ENCODE data around the gene LCTL.
"Not testable (repeated sequence)": the region's sequence is repeated elsewhere in the genome, so short reads cannot be mapped to it uniquely, and the experiment has no call there.

Gene LCTL

DNA sequence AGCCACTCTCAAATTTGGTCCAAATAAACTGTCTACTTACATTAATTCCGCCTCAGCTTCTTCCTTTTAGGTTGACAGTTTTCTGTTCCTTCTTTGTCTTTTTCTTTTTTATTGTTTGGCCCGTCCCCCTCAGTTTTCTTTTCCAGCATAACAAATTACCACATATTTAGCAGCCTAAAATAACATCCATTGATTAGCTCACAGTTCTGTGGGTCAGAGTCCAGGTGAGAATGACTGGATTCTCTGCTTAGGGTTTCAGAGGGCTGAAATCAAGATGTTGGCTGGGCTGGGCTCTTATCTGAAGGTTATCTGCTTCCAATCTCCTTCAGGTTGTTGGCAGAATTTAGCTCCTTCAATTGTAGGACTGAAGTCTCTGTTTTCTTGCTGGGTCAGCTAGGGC, 24.6 kb upstream of the LCTL start:
- DNase-seq, result no peak

DNA sequence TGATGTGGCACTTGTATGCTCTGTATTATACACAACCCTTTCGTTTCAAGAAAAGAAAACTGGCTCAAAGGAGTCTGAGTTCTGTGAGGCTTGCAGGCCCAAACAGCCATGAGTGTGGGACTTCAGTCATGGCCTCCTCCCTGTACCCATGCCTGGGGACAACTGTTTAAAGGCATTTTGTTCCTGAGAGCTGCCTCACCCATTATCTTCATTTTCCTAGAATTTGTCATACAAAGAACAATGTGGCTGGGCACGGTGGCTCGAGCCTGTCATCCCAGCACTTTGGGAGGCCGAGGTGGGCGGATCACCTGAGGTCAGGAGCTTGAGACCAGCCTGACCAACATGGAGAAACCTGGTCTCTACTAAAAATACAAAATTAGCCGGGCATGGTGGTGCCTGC, 23.6 kb upstream of the LCTL start:
- DNase-seq, result not testable (repeated sequence)

DNA sequence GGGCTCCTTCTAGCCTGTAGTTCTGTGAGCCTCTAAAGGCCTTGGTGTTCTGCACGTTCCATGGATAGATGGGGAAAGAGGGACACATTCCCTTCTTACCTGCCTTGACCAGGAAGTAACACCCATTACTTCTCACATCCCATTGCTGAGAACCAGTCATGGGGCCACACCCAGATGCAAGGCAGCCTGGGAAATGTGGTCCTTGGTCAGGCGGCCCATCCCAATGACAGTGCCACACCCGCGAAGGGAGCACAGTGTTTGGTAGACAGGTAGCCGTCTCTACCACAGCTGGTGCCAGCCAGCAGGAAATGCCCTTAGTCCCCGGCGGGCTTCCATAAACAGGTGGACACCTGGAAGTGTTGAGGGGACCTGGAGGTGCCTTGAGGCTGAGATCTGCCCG, 23.2 kb upstream of the LCTL start:
- no peak for DNase-seq

DNA sequence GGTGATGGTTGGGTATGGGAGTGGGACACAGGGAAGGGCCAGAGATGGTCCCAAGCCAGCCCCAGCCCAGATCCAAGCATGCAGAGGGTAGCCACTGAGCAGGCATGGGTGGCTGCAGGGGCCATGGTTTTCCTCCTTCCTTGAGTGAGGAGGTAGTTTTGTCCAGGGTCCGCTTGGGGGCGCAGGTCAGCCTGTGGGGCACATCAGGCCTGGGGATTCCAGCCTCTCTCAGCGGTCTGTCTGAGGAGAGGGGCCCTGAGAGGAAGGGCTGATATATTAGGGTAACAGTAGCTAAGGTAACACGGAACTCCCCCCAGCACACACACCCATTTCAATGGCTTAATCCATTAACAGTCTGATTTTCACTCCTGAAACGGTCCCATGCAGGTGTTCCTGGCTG, 22.7 kb upstream of the LCTL start:
- DNase-seq, result no peak

DNA sequence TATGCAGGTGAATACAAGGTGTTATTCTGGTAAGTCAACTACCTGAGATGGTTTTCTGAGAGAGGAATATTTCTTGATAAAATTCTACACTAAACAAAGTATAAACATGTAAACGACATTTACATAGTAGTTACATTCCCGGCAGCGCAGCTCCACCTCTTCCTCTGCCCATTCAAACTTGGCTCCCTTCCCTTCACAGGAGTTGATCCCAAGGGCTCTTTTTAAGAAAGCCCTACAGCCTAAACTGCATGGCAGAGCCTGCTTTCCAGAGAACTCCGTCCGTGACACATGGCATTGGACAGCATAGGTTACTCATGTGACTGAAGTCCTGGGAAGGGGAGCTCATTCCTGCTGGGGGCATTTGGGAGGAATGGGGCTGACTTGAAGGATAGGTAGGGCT, 22.0 kb upstream of the LCTL start:
- DNase-seq, result no peak

DNA sequence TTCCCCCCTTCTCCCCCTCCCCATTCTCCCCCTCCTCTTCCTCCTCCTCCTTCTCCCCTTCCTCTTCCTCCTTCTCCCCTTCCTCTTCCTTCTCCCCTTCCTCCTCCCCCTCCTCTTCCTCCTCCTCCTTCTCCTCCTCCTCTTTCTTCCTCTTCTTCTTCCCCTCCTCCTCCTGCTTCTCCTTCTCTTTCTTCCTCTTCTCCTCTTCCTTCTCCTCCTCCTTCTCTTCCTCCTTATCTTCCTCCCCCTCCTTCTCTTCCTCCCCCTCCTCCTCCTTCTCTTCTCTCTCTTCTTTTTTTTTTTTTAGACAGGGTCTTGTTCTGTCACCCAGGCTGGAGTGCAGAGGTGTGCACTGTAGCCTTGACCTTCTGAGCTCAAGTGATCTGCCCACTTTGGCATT, 21.2 kb upstream of the LCTL start:
- no peak for DNase-seq

DNA sequence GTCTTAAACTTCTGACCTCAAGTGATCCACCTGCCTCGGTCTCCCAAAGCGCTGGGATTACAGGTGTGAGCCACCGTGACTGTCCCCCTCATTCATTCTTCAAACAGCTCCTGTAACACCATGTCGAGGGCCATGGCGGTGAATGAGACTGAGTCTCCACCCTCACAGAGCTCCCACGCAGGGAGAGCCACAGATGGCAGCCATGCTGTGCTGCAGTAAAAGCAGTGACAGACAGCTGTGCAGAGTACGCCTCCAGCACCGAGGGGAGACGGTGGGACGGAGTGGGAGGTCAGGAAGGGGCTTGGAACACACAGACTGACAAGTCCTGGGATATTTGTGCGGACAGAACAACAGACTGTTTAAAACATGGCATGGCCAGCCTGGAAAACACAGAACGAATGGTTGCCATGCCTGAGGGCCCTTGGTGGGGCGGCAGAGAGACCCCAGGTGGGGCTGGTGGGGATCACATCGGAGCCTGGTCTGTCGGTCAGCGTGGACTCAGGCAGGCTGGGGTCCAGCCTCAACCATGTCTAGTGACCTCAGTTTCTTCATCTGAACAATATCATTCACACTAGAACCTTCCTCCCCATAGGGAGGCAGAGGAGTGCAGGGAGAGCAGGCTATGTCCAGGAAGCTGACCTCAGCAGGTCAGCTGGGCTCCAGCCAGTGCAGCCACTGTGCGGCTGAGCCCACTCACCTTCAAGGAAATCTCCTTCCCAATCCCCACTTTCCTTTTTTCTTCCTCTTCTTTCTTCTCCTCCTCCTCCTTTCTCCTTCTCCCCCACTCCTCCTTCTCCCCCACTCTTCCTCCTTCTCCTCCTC, 20.6 kb upstream of the LCTL start:
- no peak for DNase-seq

DNA sequence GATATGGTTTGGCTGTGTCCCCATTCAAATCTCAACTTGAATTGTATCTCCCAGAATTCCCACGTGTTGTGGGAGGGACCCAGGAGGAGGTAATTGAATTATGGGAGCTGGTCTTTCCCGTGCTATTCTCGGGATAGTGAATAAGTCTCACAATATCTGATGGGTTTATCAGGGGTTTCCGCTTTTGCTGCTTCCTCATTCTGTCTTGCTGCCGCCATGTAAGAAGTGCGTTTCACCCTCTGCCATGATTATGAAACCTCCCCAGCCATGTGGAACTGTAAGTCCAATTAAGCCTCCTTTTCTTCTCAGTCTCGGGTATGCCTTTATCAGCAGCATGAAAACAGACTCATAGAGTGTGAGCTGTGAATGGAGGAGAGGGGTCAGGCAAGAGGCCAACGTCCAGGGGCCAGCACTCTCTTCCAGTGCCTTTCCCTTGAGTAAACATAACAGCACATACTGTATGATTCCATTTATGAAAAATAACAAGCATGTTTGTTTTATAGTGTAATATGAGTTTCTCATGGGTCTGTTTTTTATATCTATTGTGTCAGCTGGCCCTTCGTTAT, 16.3 kb upstream of the LCTL start:
- DNase-seq, result no peak

DNA sequence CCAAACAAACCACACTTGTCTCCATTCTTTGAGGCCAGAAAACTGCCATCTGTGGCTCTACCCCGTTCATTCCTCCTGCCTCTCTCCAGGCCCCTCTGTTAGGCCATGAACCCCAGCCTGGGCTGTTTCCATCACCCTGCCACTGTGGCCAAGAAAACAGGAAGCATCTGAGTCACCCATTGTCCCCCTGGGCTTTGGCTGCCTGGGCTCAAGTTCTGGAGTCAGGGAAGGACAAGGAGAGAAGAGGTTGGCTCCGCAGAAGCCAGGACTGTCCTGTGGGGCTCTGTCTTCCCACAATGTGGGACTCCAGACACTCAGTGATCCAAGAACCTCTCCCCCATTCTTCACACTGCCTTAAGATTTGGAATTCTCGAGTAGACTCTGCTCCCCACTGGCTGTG, 14.8 kb upstream of the LCTL start:
- no peak for DNase-seq

DNA sequence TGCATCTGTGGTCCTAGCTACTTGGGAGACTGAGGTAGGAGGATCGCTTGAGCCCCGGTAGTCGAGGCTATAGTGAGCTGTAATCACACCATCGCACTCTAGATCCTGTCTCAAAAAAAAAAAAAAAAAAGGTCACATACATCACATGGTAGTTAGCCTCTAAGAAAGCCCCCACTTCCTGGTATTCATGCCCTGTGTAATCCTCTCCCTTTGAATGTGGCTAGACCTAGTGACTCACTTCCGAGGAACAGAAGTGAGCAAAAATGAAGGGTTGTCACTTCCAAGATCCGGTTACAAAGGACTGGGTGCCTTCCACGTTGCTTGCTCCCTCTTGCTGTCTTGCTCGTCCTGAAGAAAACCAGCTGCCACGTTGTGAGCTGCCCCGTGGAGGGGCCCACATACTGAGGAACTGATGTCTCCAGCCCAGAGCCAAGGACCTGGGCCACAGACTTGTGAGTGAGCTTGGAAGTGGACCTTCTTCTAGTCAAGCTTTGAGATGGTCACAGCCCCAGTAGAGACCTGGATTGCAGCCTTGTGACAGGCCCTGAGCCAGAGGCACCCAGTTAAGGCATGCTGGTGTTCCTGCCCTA, 12.6 kb upstream of the LCTL start:
- DNase-seq, result no peak

DNA sequence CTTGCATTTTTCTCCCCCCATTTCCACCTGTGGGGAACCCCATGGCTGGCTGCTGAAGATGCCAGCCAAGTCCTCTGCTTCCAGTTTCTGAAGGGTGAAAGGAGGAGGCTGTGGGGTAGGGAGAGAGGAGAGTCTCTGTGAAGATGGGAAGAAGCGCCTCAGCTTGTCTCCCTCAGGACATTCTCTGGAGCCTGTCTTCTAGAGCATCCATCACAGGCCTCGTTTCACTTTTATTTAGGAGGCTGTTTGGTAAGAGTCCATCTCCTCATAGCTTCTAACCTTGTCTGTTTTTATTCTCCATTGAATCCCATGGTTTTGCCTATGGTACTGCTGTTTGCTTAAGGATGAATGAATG, 8.8 kb upstream of the LCTL start:
- no peak for DNase-seq

DNA sequence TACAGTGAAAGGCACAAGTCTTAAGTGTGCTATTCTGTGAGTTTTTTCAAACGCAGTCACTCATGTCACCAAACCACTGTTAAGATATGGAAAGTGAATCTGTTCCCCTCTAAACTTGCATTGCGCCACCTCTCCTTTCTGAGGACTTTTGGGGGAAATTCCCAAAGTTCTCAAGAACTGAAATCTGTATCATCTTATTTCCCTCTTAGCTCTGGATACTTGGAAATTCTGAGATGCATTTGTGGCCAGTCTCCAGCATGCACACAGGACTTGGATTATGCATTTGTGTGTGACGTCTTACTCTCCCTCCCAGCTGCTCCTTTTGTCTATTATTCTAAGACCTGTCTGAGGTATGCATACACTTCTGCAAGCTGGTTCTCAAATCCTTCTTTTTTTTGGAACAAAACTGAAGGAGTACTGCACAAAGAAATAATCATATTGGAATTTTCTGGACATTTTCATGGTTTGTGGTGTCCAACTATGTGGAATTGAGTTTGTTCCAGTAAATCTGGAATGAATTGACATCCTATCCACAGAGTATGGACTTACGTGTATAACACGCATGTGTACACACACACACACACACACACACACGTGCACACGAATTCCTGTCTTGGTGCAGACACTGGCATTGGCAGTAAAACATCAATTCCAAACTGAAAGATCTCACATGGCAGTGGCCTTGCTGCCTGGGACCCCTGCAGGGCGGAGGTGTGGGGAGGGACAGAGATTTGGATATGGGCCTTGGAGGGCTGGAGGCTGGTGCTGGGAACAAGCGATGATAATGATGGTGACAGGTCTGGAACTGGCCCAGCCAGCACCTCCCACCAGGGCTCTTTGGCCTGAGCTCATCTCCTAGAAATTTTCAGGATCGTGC, 8.2 kb upstream of the LCTL start:
- DNase-seq, result no peak

DNA sequence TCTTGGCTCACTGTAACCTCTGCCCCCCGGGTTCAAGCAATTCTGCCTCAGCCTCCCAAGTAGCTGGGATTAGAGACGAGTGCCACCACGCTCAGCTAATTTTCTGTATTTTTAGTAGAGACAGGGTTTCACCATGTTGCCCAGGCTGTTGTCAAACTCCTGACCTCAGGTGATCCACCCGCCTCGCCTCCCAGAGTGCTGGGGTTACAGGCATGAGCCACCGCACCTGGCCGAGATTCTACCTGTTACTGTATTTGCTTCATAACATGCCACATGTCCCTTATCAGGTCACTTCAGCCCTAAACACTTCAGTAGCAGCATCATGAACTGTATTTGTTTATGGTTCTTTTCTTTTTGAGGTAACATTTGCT, 7.5 kb upstream of the LCTL start:
- no peak for DNase-seq

DNA sequence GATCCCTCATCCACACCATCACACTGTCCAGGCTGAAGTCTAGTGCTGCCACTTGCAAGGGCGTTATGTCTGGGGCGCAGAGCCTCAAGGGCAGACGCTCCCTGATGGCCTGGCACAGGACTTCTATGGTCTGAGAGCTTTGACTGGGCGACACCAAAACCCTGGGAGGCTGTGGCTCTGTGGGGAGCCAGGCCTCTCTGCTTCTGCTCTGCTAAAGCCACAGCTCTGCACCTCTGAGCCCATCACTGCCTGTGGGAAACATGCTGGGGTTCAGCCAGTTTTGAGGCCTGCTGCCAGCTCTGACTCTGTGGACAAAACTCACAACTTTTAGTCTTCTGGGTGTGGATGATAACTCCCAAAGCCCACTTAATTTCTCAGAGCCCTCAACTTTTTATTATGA, 6.3 kb upstream of the LCTL start:
- no peak for DNase-seq

DNA sequence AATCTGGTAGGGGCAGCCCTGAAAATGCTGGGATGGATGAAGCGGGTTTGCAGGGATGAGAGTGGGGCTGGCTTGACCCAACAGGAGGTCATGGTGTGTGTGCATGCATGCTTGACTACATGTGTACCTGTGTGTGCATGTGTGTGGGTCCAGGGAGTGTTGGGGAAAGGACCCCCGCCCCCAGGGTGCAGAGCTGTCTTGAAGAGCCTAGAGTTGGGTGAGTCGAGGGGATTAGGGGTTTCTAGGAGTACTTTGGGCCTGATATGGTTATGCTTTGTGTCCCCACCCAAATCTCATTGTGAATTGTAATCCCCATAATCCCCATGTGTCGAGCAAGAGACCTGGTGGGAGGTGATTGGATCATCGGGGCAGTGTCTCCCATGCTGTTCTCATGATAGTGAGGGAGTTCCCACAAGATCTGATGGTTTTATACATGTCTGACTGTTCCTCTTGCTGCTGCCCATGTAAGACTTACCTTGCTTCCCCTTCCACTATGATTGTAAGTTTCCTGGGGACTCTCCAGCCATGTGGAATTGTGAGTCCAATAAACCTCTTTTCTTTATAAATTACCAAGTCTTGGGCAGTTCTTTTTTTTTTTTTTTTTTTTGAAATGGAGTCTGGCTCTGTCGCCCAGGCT, 5.2 kb upstream of the LCTL start:
- no peak for DNase-seq

DNA sequence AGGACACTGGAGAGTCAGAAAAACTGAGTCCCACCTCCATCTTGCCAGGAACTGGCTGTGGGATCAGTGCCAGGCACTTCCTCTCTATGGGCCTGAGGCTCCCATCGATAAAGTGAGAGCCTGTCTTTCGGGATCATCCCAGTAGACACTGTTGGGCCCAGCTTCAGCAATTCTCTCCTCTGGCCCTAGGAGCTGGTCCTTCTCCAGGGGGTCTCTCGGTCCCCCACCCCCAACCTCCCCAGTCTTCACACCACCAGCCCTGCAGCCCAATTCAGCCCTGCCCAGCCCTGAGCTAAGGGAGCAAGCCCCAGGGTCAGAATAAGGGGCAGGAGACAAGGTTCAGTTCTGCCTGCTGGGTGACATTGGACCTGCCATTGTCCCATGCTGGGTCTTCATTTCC, 4.5 kb upstream of the LCTL start:
- DNase-seq, result no peak

DNA sequence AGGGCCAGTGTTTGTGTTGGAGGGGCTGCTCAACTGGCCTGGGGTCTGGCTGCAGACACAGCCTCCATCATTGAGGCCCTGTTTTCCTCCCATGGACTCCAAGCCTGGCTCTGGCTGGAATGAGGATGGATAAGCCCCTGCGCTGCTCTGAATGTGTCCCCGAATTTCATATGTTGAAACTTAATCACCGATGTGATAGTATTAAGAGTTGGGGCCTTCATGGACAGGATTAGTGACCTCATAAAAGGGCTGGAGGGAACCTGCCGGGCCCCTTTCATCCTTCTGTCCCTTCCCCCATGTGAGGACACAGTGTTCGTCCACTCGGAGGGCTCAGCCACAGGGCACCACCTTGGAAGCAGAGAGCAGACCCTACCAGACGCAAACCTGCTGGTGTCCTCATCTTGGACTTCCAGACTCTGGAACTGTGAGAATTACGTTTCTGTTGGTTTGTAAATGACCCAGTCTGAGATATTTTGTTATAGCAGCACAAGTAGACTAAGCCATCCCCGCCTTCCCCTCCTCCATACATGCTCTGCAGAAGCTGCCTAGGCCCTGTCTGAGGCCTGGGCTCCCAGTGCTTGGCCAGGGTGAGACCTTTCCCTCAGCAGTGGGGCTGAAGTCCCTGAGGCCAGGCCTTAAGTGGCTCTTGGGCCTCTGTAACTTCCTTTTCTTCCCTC, 3.8 kb upstream of the LCTL start:
- DNase-seq, result no peak

DNA sequence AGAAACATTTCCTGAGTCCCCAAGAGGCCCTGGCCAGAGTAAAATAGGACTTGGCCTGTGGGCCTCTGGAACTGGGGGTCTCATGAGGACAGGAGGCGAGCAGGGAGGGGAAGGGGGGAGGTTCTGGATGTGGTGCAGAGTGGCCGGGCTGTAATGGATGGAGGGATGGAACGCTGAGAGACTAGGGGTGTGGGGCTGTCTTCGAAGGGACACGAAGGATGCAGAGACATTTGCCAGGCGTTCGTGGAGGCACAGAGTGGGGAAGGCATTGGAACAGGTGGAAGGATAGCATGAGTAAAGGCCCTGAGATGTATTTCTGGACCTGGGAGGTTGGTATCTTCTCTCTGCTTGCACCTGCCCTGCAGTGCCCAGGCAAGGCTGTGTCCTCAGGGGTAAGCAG, 2.1 kb upstream of the LCTL start:
- no peak for DNase-seq

DNA sequence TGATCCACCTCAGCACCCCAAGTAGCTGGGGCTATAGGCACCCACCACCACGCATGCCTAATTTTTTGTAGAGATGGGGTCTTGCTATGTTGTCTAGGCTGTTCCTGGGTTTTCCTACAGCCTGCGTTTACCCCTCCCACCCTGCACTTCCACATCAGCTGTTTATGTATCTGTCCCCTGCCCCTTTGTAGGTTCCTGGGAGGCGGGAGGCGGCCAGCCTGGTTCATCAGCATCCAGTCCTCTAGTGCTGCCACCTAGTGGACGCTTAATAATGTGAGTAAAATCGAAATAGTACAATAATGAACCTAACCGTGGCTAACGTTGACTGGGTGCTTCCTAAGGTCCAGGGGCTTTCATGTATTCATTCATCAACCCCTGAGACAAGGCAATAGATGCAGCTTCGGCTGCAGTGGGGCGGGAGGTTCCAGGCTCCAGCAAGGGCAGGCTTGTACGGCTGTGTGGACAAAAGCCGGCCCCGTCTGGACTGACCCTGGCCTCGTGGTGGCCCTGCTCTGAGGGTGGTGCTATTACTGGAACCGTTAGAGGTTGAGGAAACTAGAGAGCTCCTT, 1.2 kb upstream of the LCTL start:
- DNase-seq, result peak in 3 of 4 experiments; percentile 9 to 28 (median 28)

DNA sequence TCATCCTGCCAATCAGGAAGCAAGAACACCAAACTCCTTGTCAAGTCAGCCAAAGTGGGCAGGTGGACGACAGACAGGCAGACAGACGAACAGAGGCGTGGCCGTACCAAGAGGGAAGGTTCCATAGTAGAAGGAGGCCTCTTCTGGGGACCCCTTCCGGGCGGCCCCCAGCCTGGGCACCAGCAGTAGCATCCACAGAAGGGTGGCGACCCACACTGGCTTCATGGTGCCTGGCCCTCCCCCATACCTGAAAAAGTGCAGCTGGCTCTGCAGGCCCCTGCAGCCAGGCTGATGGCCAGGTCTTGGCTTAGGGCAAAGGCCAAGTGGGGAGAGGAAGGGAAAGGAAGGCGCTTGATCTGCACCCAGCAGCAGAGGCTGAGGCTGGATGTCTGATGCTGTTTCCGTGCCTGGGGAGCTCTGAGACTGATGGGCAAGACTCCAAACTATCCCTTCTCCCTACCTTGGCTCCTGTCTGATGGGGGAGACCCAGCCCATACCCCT, 607 bp downstream of the LCTL start:
- no peak for DNase-seq

DNA sequence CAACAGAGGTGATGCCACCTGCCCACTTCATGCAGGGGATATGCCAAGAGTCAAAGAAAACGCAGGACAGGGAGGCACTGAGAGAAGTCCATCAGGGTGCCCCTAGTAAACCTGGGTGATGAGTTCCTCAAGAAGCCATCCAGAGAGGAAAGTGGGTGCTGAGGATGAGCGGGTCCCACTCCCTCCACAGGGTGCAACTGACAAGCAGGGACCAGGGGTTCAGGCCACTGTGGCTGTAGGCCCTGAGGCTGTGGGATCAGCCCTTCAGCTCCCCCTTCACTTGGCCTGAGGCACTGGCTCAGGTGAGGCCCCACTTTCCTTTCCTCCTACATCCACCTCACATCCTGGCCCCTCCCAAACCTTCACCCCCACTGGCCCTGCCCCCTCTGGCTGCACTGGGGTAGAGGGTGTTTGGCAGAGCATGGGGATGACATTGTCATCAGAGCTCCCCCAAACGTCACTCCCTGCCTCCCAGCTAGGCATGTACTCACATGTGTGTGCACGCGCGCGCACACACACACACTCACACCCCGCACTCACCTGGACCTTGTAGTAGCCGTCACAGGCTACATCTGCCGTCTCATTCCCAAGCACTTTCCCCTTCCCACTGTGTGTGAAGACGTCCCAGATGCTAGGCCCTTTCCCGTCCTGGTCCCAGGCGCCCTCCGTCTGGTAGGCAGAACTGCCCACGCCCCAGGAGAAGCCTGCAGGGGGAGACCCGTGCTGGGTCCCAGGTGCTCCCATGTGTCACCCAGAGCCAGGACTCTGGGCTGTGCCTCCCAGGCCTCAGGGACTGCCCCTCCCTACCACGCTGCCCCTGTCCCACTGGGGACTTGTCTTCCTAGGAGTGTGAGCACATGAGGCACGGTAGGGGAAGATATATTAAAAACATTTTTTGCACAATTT, 1.4 kb downstream of the LCTL start:
- no peak for DNase-seq
